Activated naive CD4-positive, alpha-beta T cell treated with anti-CD3 and anti-CD28 coated beads for 36 hours (primary cell): ENCODE results near the gene NGF. TPM values are rescaled to one million over a fixed set of nuclear protein-coding genes. Genes with fewer than 3 reads are reported as not detected.

Source experiments
- CTCF ChIA-PET: fragments of 350-600 bp; sonication (Branson Sonifier 250); formaldehyde crosslinking; loops from one replicate; lab custom pipeline; 2021; ENCODE audit warnings: antibody characterized with exemption; lab: Charles Lee
- DNase-seq: peaks from one replicate; pipeline ENCODE4 v3.0.0-alpha.2; 2020
- H3K27ac Mint-ChIP-seq: one replicate; pipeline ENCODE4 v1.8.0; 2021; ENCODE audit warnings: mild to moderate bottlenecking, mixed read lengths
- H3K27me3 Mint-ChIP-seq: one replicate; pipeline ENCODE4 v1.8.0; 2021; ENCODE audit warnings: low read depth, mixed read lengths
- H3K36me3 Mint-ChIP-seq: one replicate; pipeline ENCODE4 v1.8.0; 2021; ENCODE audit warnings: low read depth, mixed read lengths
- H3K4me1 Mint-ChIP-seq: one replicate; pipeline ENCODE4 v1.8.0; 2021; ENCODE audit warnings: low read depth, mixed read lengths
- H3K4me3 Mint-ChIP-seq: one replicate; pipeline ENCODE4 v1.8.0; 2021; ENCODE audit warnings: mild to moderate bottlenecking, moderate library complexity, mixed read lengths
- H3K9me3 Mint-ChIP-seq: one replicate; pipeline ENCODE4 v1.8.0; 2021; ENCODE audit warnings: mixed read lengths
- intact Hi-C: fragments of 100-400 bp; cut with micrococcal nuclease; formaldehyde crosslinking; loops from one replicate; pipeline ENCODE4 v1.15.1; 2023
- total RNA-seq, 2 experiments: library from RNA; stranded (reverse); gene quantifications; one replicate each; pipeline ENCODE4 v1.2.3, GENCODE V29; 2021

Gene NGF
- total RNA-seq, 2 experiments from 2014 or later, result not detected

DNA sequence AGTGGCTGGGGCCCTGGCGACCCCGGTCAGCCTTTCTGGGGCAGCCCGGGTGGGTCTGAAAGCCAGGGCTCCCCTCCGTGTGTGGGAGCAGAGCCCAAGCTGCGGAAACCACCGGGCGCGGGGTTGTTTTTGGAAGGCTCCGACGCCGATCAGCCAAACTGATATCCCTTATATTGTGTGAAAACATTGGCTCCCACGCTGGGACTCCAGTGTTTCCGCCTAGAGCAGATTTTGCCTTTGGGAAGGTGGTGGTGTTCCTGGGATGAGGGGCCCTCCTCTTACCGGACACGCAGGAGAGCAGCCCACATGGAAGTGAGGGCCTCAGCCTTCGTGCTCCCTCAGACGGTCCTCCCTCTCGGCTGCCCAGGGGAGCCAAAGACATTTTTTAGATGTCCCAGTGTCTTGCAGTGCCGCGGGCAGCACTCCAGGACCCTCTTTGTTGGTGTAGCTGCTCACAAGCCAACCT is 54.3 kb downstream of the NGF start:
- H3K4me1 Mint-ChIP-seq, result no peaks in the 10 kb centered on the region
- H3K27ac Mint-ChIP-seq, result no peak overlapping the region
- CTCF ChIA-PET, result no interaction called here
- H3K4me3 Mint-ChIP-seq, result no peak overlapping the region
- H3K27me3 Mint-ChIP-seq, result peaks cover 3% of the 10 kb centered on the region
- H3K9me3 Mint-ChIP-seq, result no peaks in the 10 kb centered on the region
- intact Hi-C loops, result no loop called here
- DNase-seq, result no peak
- no peaks in the 10 kb centered on the region for H3K36me3 Mint-ChIP-seq

DNA sequence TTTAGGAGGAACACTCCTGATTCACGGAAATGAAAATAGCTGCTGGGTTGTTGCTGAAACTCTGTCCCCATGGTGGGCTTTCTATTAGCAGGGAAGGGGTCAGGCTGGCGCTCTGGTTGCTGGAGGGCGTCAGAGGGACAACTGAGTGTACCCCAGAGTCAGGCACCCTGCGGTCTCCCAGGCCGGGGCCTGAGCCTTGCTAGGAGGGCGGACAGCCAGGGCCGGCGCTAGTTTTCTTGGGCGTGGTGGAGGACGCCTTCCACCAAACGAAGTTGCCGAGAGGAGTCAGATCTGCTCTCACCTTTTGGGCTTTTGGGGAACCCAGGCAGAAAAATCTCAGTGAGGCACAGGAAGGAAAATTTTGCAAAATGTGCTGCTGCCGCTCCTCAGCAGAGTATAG is 54.8 kb downstream of the NGF start:
- Mint-ChIP-seq H3K9me3 (no peaks in the 10 kb centered on the region), H3K27ac (no peak overlapping the region), H3K36me3 (no peaks in the 10 kb centered on the region), H3K4me1 (no peaks in the 10 kb centered on the region), H3K27me3 (peaks cover 4% of the 10 kb centered on the region), H3K4me3 (no peak overlapping the region)
- DNase-seq, result no peak
- intact Hi-C loops, result no loop called here
- CTCF ChIA-PET, result no interaction called here

GRCh38 chr1:115282807-115283208 is 55.2 kb downstream of the NGF start:
- intact Hi-C loops, result no loop called here
- H3K27me3 Mint-ChIP-seq, result peaks cover 4% of the 10 kb centered on the region
- CTCF ChIA-PET, result no interaction called here

GRCh38 chr1:115281143-115281542 is 56.9 kb downstream of the NGF start:
- Mint-ChIP-seq H3K36me3 (no peaks in the 10 kb centered on the region), H3K4me3 (no peak overlapping the region), H3K27ac (no peak overlapping the region), H3K9me3 (no peaks in the 10 kb centered on the region), H3K27me3 (peaks cover 4% of the 10 kb centered on the region), H3K4me1 (peaks cover 2% of the 10 kb centered on the region)
- CTCF ChIA-PET, result no interaction called here
- DNase-seq, result no peak
- intact Hi-C loops, result no loop called here

More at GRCh38 chr1:115282807-115283208, 55.2 kb downstream of the NGF start:
- no peaks in the 10 kb centered on the region for H3K9me3 Mint-ChIP-seq
- no peaks in the 10 kb centered on the region for H3K4me1 Mint-ChIP-seq
- no peak overlapping the region for H3K27ac Mint-ChIP-seq
- H3K4me3 Mint-ChIP-seq, result no peak overlapping the region
- H3K36me3 Mint-ChIP-seq, result no peaks in the 10 kb centered on the region
- no peak for DNase-seq

DNA sequence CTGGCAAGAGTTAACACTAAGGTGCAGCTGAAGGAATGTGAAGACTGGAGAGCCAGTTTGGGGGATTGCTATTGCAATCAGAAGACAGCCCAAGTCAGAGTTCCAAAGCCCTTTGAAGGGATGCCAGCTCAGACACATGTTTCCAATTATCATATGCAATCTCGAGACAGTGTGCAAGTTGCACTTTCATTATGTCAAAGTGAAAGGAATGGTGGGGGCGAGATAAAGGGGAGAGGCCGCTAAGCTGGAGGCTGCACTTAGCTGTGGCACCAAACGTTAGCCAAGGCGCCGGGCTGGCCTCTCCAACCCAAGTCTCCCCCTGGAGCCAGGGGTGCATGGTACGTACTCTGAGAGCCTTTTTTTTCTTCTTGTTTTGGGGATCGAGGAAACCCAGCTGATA is 58.0 kb downstream of the NGF start:
- no peak for DNase-seq
- no peaks in the 10 kb centered on the region for H3K36me3 Mint-ChIP-seq
- intact Hi-C loops, result no loop called here
- no peaks in the 10 kb centered on the region for H3K9me3 Mint-ChIP-seq
- H3K4me1 Mint-ChIP-seq, result peaks cover 2% of the 10 kb centered on the region
- CTCF ChIA-PET, result no interaction called here
- H3K27me3 Mint-ChIP-seq, result peaks cover 9% of the 10 kb centered on the region
- H3K4me3 Mint-ChIP-seq, result no peak overlapping the region
- no peak overlapping the region for H3K27ac Mint-ChIP-seq

DNA sequence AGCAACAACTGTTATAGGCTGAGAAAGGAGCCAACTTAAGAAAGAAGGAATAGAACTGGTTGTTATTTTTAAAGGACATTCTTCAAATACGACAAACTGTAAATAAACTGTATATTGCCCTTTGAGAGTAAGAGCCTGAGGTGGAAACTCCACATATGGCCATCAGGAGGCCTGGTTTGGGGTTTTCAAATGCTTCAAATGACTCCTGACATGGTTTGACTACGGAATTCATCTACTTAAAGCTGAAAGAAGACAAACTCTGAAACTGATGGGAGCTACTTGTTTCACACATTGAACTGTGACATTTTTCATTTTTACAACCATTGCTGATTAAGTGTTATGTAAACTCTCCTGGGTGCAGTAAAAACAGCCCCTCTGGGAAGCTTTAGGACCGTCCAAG is 59.8 kb downstream of the NGF start:
- CTCF ChIA-PET, result no interaction called here
- H3K36me3 Mint-ChIP-seq, result no peaks in the 10 kb centered on the region
- peaks cover 2% of the 10 kb centered on the region for H3K4me1 Mint-ChIP-seq
- H3K27me3 Mint-ChIP-seq, result peaks cover 11% of the 10 kb centered on the region
- H3K9me3 Mint-ChIP-seq, result no peaks in the 10 kb centered on the region
- intact Hi-C loops, result loop anchor here (5.0 to 10.0 kb wide), 2 partner anchors 141 to 317 kb away; no protein-coding TSS in a partner anchor
- H3K27ac Mint-ChIP-seq, result no peak overlapping the region
- no peak for DNase-seq
- H3K4me3 Mint-ChIP-seq, result no peak overlapping the region

GRCh38 chr1:115277276-115277675 is 60.8 kb downstream of the NGF start:
- no peak overlapping the region for H3K27ac Mint-ChIP-seq
- CTCF ChIA-PET, result no interaction called here
- intact Hi-C loops, result loop anchor here (5.0 to 10.0 kb wide), 2 partner anchors 140 to 318 kb away; no protein-coding TSS in a partner anchor
- H3K4me3 Mint-ChIP-seq, result no peak overlapping the region
- peaks cover 12% of the 10 kb centered on the region for H3K27me3 Mint-ChIP-seq
- no peaks in the 10 kb centered on the region for H3K9me3 Mint-ChIP-seq
- DNase-seq, result peak; percentile 15
- peaks cover 2% of the 10 kb centered on the region for H3K4me1 Mint-ChIP-seq
- H3K36me3 Mint-ChIP-seq, result no peaks in the 10 kb centered on the region

GRCh38 chr1:115275216-115275615 is 62.8 kb downstream of the NGF start:
- Mint-ChIP-seq H3K27me3 (peaks cover 12% of the 10 kb centered on the region), H3K4me1 (peaks cover 2% of the 10 kb centered on the region), H3K27ac (no peak overlapping the region), H3K4me3 (no peak overlapping the region), H3K9me3 (no peaks in the 10 kb centered on the region), H3K36me3 (no peaks in the 10 kb centered on the region)
- CTCF ChIA-PET, result interaction anchor here (1.3 to 1.5 kb wide), 2 partner anchors 81 to 194 kb away, joined by 3 read pairs; no protein-coding TSS in a partner anchor
- no peak for DNase-seq
- intact Hi-C loops, result loop anchor here (1.0 to 10.0 kb wide), 3 partner anchors 138 to 320 kb away; no protein-coding TSS in a partner anchor

- Mint-ChIP-seq H3K4me1 (peaks cover 2% of the 10 kb centered on the region), H3K9me3 (no peaks in the 10 kb centered on the region), H3K27me3 (peaks cover 12% of the 10 kb centered on the region), H3K4me3 (no peak overlapping the region), H3K27ac (no peak overlapping the region), H3K36me3 (no peaks in the 10 kb centered on the region)
- CTCF ChIA-PET, result interaction anchor here (0.8 to 1.5 kb wide), 3 partner anchors 82 to 195 kb away, joined by 3 read pairs; no protein-coding TSS in a partner anchor
- intact Hi-C loops, result loop anchor here (10.0 kb wide), 1 partner anchor 320 kb away; no protein-coding TSS in a partner anchor
- no peak for DNase-seq
These were observed 63.6 kb downstream of the NGF start for GRCh38 chr1:115274467-115274866.

DNA sequence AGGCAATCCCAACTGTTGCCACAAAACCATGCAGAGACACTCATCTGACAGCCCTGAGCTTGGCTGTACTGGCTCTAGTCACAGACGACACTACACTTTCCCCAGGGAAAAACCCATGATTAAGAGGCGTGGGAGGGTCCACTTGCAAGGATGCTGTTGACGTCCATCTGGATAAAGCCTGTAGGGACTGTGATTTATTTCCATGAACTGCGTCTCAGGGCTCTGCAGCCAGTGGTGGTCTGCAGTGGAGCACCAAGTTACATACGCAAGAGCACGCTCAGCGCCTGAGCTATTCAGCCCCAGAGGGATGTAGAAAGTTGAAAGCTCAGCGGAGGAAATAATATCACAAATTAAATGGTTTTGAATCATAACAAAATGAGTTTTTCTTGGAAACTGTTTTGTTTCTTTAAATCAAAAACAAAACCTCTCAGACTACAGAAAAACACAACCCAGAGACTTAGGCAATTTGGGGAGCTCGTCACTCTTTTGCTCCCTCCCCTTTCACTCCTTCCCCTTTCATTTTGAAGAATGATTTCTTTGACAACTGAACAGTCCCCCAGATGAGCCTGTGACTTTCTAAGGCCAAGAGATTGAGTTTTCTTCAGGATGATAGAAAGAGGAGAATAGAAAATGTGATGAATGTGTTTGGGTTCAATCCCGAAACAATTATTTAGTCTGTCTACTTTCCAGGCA is 71.2 kb downstream of the NGF start:
- H3K9me3 Mint-ChIP-seq, result no peaks in the 10 kb centered on the region
- no peaks in the 10 kb centered on the region for H3K4me1 Mint-ChIP-seq
- H3K36me3 Mint-ChIP-seq, result no peaks in the 10 kb centered on the region
- H3K27ac Mint-ChIP-seq, result no peak overlapping the region
- no peak overlapping the region for H3K4me3 Mint-ChIP-seq
- intact Hi-C loops, result no loop called here
- H3K27me3 Mint-ChIP-seq, result peaks cover 14% of the 10 kb centered on the region
- CTCF ChIA-PET, result no interaction called here
- DNase-seq, result no peak

DNA sequence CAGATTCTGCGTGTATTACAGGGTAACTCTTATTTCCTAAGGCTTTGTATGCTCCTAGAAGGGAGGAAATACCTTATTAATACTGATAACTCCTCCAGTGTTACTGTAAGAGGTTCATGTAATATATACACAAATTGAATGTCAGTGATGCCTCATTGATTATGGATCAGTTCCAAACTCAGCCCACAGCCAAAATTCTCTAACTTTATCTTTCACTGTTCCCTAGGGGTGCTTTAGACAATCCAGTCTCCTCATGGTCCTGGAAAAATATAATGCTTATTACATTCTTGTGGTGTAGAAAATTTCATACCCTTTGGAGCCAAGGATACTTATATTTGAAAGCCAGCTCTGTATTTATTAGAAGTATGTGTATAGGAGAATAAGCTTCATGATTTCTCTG is 73.0 kb downstream of the NGF start:
- no peaks in the 10 kb centered on the region for H3K9me3 Mint-ChIP-seq
- intact Hi-C loops, result no loop called here
- H3K4me1 Mint-ChIP-seq, result no peaks in the 10 kb centered on the region
- peaks cover 14% of the 10 kb centered on the region for H3K27me3 Mint-ChIP-seq
- no peak for DNase-seq
- no peak overlapping the region for H3K27ac Mint-ChIP-seq
- CTCF ChIA-PET, result no interaction called here
- H3K36me3 Mint-ChIP-seq, result no peaks in the 10 kb centered on the region
- H3K4me3 Mint-ChIP-seq, result no peak overlapping the region

- H3K27me3 Mint-ChIP-seq, result peaks cover 12% of the 10 kb centered on the region
- H3K9me3 Mint-ChIP-seq, result peaks cover 12% of the 10 kb centered on the region
- H3K4me1 Mint-ChIP-seq, result no peaks in the 10 kb centered on the region
- intact Hi-C loops, result no loop called here
- CTCF ChIA-PET, result no interaction called here
- no peak overlapping the region for H3K27ac Mint-ChIP-seq
- no peak overlapping the region for H3K4me3 Mint-ChIP-seq
- H3K36me3 Mint-ChIP-seq, result peaks cover 2% of the 10 kb centered on the region
- no peak for DNase-seq
These were observed 75.2 kb downstream of the NGF start for GRCh38 chr1:115262886-115263285.

DNA sequence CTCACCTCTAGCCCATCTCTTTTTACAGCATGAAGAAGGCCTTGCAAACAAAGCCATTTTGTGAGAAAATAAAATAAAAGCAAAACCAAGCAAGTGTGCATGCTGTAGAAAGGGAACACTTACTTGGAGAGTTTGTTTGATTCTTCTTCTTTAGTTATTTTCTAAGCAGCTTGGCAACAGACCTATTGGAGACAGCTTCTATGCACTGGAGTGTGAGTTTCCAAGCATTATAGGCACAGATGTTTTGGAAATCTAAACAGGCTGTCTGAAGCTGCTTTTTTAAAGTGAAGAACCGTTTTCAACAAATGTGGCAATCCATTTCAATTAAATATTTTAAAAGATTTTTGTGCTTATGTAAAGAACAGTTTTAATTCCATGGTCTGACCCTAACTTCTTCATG is 76.6 kb downstream of the NGF start:
- no peak overlapping the region for H3K4me3 Mint-ChIP-seq
- CTCF ChIA-PET, result no interaction called here

More for the DNA sequence above, 76.6 kb downstream of the NGF start:
- DNase-seq, result no peak
- peaks cover 15% of the 10 kb centered on the region for H3K9me3 Mint-ChIP-seq
- intact Hi-C loops, result no loop called here
- H3K27me3 Mint-ChIP-seq, result peaks cover 9% of the 10 kb centered on the region
- peaks cover 2% of the 10 kb centered on the region for H3K36me3 Mint-ChIP-seq
- no peaks in the 10 kb centered on the region for H3K4me1 Mint-ChIP-seq
- no peak overlapping the region for H3K27ac Mint-ChIP-seq
